ENCODE measurements around the gene FRZB. TPM values are rescaled to one million over a fixed set of nuclear protein-coding genes. Genes with fewer than 3 reads are reported as not detected.
"Not testable (repeated sequence)": the region's sequence is repeated elsewhere in the genome, so short reads cannot be mapped to it uniquely, and the experiment has no call there.

FRZB gene
- total RNA-seq, 2 donors from 2014 or later = not detected

GRCh38 chr2:182897137-182897536, 30.7 kb upstream of the FRZB start:
- H3K4me3 Mint-ChIP-seq = no peak overlapping the region
- H3K4me1 Mint-ChIP-seq = no peaks in the 10 kb centered on the region
- ATAC-seq (replicated peaks) = no peak
- H3K27me3 Mint-ChIP-seq = no peaks in the 10 kb centered on the region
- H3K36me3 Mint-ChIP-seq (ENCODE audit: low read depth) = no peaks in the 10 kb centered on the region
- H3K9me3 Mint-ChIP-seq = no peaks in the 10 kb centered on the region
- H3K27ac Mint-ChIP-seq = no peak overlapping the region

GRCh38 chr2:182895798-182896197, 29.4 kb upstream of the FRZB start:
- H3K4me1 Mint-ChIP-seq = no peaks in the 10 kb centered on the region
- no peaks in the 10 kb centered on the region for H3K27me3 Mint-ChIP-seq
- H3K36me3 Mint-ChIP-seq (ENCODE audit: low read depth) = no peaks in the 10 kb centered on the region
- no peak overlapping the region for H3K27ac Mint-ChIP-seq
- H3K4me3 Mint-ChIP-seq = no peak overlapping the region
- ATAC-seq (replicated peaks) = no peak
- no peaks in the 10 kb centered on the region for H3K9me3 Mint-ChIP-seq

- Mint-ChIP-seq H3K4me1 (no peaks in the 10 kb centered on the region), H3K27ac (no peak overlapping the region), H3K9me3 (no peaks in the 10 kb centered on the region), H3K27me3 (no peaks in the 10 kb centered on the region), H3K4me3 (no peak overlapping the region), H3K36me3 (ENCODE audit: low read depth) (no peaks in the 10 kb centered on the region)
- no peak for ATAC-seq (replicated peaks)
Observed at GRCh38 chr2:182895169-182895568, 28.7 kb upstream of the FRZB start.

GRCh38 chr2:182894174-182894573, 27.7 kb upstream of the FRZB start:
- Mint-ChIP-seq H3K4me1 (no peaks in the 10 kb centered on the region), H3K4me3 (no peak overlapping the region), H3K36me3 (ENCODE audit: low read depth) (no peaks in the 10 kb centered on the region), H3K9me3 (no peaks in the 10 kb centered on the region), H3K27me3 (no peaks in the 10 kb centered on the region), H3K27ac (no peak overlapping the region)
- ATAC-seq (replicated peaks) = no peak

- no peaks in the 10 kb centered on the region for H3K36me3 Mint-ChIP-seq (ENCODE audit: low read depth)
- H3K4me3 Mint-ChIP-seq = no peak overlapping the region
Observed at GRCh38 chr2:182893666-182894065, 27.2 kb upstream of the FRZB start.

GRCh38 chr2:182893035-182893434, 26.6 kb upstream of the FRZB start:
- H3K4me3 Mint-ChIP-seq; H3K27me3 Mint-ChIP-seq; H3K27ac Mint-ChIP-seq; H3K4me1 Mint-ChIP-seq; H3K9me3 Mint-ChIP-seq; ATAC-seq (replicated peaks); H3K36me3 Mint-ChIP-seq (ENCODE audit: low read depth): not testable (repeated sequence)

More at GRCh38 chr2:182893666-182894065, 27.2 kb upstream of the FRZB start:
- no peak for ATAC-seq (replicated peaks)
- Mint-ChIP-seq H3K27me3 (no peaks in the 10 kb centered on the region), H3K4me1 (no peaks in the 10 kb centered on the region), H3K9me3 (no peaks in the 10 kb centered on the region), H3K27ac (no peak overlapping the region)

GRCh38 chr2:182891611-182892010, 25.2 kb upstream of the FRZB start:
- Mint-ChIP-seq H3K4me3 (no peak overlapping the region), H3K27ac (no peak overlapping the region), H3K36me3 (ENCODE audit: low read depth) (no peaks in the 10 kb centered on the region), H3K9me3 (no peaks in the 10 kb centered on the region), H3K27me3 (no peaks in the 10 kb centered on the region), H3K4me1 (no peaks in the 10 kb centered on the region)
- no peak for ATAC-seq (replicated peaks)

- H3K4me3 Mint-ChIP-seq = no peak overlapping the region
- H3K27ac Mint-ChIP-seq = no peak overlapping the region
- H3K4me1 Mint-ChIP-seq = no peaks in the 10 kb centered on the region
- ATAC-seq (replicated peaks) = no peak
- H3K27me3 Mint-ChIP-seq = no peaks in the 10 kb centered on the region
- no peaks in the 10 kb centered on the region for H3K9me3 Mint-ChIP-seq
- H3K36me3 Mint-ChIP-seq (ENCODE audit: low read depth) = no peaks in the 10 kb centered on the region
Observed at GRCh38 chr2:182890773-182891378, 24.4 kb upstream of the FRZB start.

- H3K27me3 Mint-ChIP-seq = no peaks in the 10 kb centered on the region
- no peak for ATAC-seq (replicated peaks)
- no peaks in the 10 kb centered on the region for H3K36me3 Mint-ChIP-seq (ENCODE audit: low read depth)
- no peak overlapping the region for H3K27ac Mint-ChIP-seq
- no peak overlapping the region for H3K4me3 Mint-ChIP-seq
- H3K9me3 Mint-ChIP-seq = no peaks in the 10 kb centered on the region
- no peaks in the 10 kb centered on the region for H3K4me1 Mint-ChIP-seq
Observed at GRCh38 chr2:182890305-182890704, 23.9 kb upstream of the FRZB start.

- no peaks in the 10 kb centered on the region for H3K27me3 Mint-ChIP-seq
- no peaks in the 10 kb centered on the region for H3K36me3 Mint-ChIP-seq (ENCODE audit: low read depth)
- no peaks in the 10 kb centered on the region for H3K9me3 Mint-ChIP-seq
- ATAC-seq (replicated peaks) = no peak
- H3K27ac Mint-ChIP-seq = no peak overlapping the region
- no peaks in the 10 kb centered on the region for H3K4me1 Mint-ChIP-seq
- H3K4me3 Mint-ChIP-seq = no peak overlapping the region
Observed at GRCh38 chr2:182887753-182888415, 21.4 kb upstream of the FRZB start.

- no peak overlapping the region for H3K27ac Mint-ChIP-seq
- no peaks in the 10 kb centered on the region for H3K9me3 Mint-ChIP-seq
- H3K27me3 Mint-ChIP-seq = no peaks in the 10 kb centered on the region
- no peaks in the 10 kb centered on the region for H3K36me3 Mint-ChIP-seq (ENCODE audit: low read depth)
- no peak for ATAC-seq (replicated peaks)
- no peaks in the 10 kb centered on the region for H3K4me1 Mint-ChIP-seq
- H3K4me3 Mint-ChIP-seq = no peak overlapping the region
Observed at GRCh38 chr2:182887093-182887492, 20.7 kb upstream of the FRZB start.

- Mint-ChIP-seq H3K36me3 (ENCODE audit: low read depth) (no peaks in the 10 kb centered on the region), H3K4me1 (no peaks in the 10 kb centered on the region), H3K4me3 (no peak overlapping the region), H3K9me3 (no peaks in the 10 kb centered on the region), H3K27ac (no peak overlapping the region), H3K27me3 (no peaks in the 10 kb centered on the region)
- no peak for ATAC-seq (replicated peaks)
Observed at GRCh38 chr2:182885771-182886170, 19.3 kb upstream of the FRZB start.

GRCh38 chr2:182883451-182883850, 17.0 kb upstream of the FRZB start:
- no peaks in the 10 kb centered on the region for H3K4me1 Mint-ChIP-seq
- ATAC-seq (replicated peaks) = no peak
- H3K9me3 Mint-ChIP-seq = peaks cover 4% of the 10 kb centered on the region
- H3K27me3 Mint-ChIP-seq = no peaks in the 10 kb centered on the region
- H3K27ac Mint-ChIP-seq = no peak overlapping the region
- no peak overlapping the region for H3K4me3 Mint-ChIP-seq
- no peaks in the 10 kb centered on the region for H3K36me3 Mint-ChIP-seq (ENCODE audit: low read depth)

- H3K9me3 Mint-ChIP-seq; H3K4me1 Mint-ChIP-seq; H3K36me3 Mint-ChIP-seq (ENCODE audit: low read depth); H3K27ac Mint-ChIP-seq; H3K27me3 Mint-ChIP-seq; ATAC-seq (replicated peaks); H3K4me3 Mint-ChIP-seq: not testable (repeated sequence)
Observed at GRCh38 chr2:182880100-182880499, 13.7 kb upstream of the FRZB start.

- H3K4me3 Mint-ChIP-seq; ATAC-seq (replicated peaks); H3K4me1 Mint-ChIP-seq; H3K36me3 Mint-ChIP-seq (ENCODE audit: low read depth); H3K27ac Mint-ChIP-seq: not testable (repeated sequence)
- H3K27me3 Mint-ChIP-seq = peaks cover 24% of the 10 kb centered on the region
- peaks cover 14% of the 10 kb centered on the region for H3K9me3 Mint-ChIP-seq
Observed at GRCh38 chr2:182876653-182877052, 10.2 kb upstream of the FRZB start.

Data from activated T-helper 17 cell treated with anti-CD3 and anti-CD28 coated beads, Interleukin-2, amount 50 U/mL, for 72 hours (primary cell).